Esophagus (tissue), 2 donors: ENCODE data around the gene LRRC4C. TPM values are rescaled to one million over a fixed set of nuclear protein-coding genes. Genes with fewer than 3 reads are reported as not detected.

ENCODE experiments used
- H3K27ac ChIP-seq, 2 donors: one replicate each; pipeline ENCODE4 v1.5.1; 2013; ENCODE audit warnings: low read depth in 2 of 2, mild to moderate bottlenecking in 2 of 2, inconsistent platforms in 1 of 2, low read length in 1 of 2, moderate library complexity in 1 of 2
- H3K27me3 ChIP-seq, 2 donors: one replicate each; pipeline ENCODE4 v1.6.1; 2013; ENCODE audit warnings: low read length in 2 of 2, control low read depth in 1 of 2, mild to moderate bottlenecking in 1 of 2; ENCODE audit not compliant: insufficient read depth in 2 of 2, control insufficient read depth in 1 of 2
- H3K36me3 ChIP-seq, 2 donors: one replicate each; pipeline ENCODE4 v1.6.1; 2013; ENCODE audit warnings: low read length in 1 of 2; ENCODE audit not compliant: control insufficient read depth in 2 of 2, insufficient read depth in 2 of 2
- H3K4me1 ChIP-seq, 2 donors: one replicate each; pipeline ENCODE4 v1.6.1; 2013; ENCODE audit warnings: low read length in 1 of 2; ENCODE audit not compliant: control insufficient read depth in 2 of 2, insufficient read depth in 2 of 2
- H3K4me3 ChIP-seq, 2 donors: one replicate each; pipeline ENCODE4 v1.5.1; 2013; ENCODE audit warnings: low read length in 2 of 2, mild to moderate bottlenecking in 2 of 2, low read depth in 1 of 2, moderate library complexity in 1 of 2
- H3K9me3 ChIP-seq, 2 donors: one replicate each; pipeline ENCODE4 v1.6.1; 2013; ENCODE audit warnings: mild to moderate bottlenecking in 2 of 2, low read depth in 1 of 2, low read length in 1 of 2, moderate library complexity in 1 of 2; ENCODE audit not compliant: control insufficient read depth in 2 of 2, insufficient read depth in 1 of 2
- WGBS, 2 donors: extraction: QIAGEN DNeasy Blood & Tissue Kit; methylation state at CpG; one replicate each; pipeline ENCODE4 v1.1.7; 2013; 5-methylcytosine and 5-hydroxymethylcytosine counted together
- polyA plus RNA-seq, 2 donors: library from polyadenylated mRNA; stranded (reverse); fragments of 200-250 nt; gene quantifications; one replicate each; pipeline ENCODE4 v1.2.3, GENCODE V29; 2013
- donor health status: healthy with polysubstance abuse.
- donor health status: Bipolar disorder and iron deficiency.

The LRRC4C gene
- polyA plus RNA-seq, 2 donors, result 0.04 to 0.12 TPM

GRCh38 chr11:41081756-41082285 lies 377.6 kb downstream of the LRRC4C start:
- Histone ChIP-seq H3K36me3 (no peaks in the 10 kb centered on the region), H3K9me3 (peaks cover 2 to 3% of the 10 kb centered on the region in 2 donors), H3K4me1 (no peaks in the 10 kb centered on the region), H3K27ac (no peak overlapping the region), H3K4me3 (no peak overlapping the region), H3K27me3 (no peaks in the 10 kb centered on the region)
- WGBS, 2 donors, result 75 to 78% methylated on average over 8 of the region's 8 CpGs

GRCh38 chr11:41074318-41074717 lies 385.1 kb downstream of the LRRC4C start:
- Histone ChIP-seq H3K4me3 (no peak overlapping the region), H3K9me3 (peaks cover 2 to 3% of the 10 kb centered on the region in 2 donors), H3K27ac (no peak overlapping the region), H3K27me3 (no peaks in the 10 kb centered on the region), H3K36me3 (no peaks in the 10 kb centered on the region), H3K4me1 (no peaks in the 10 kb centered on the region)

- peaks cover 0 to 3% of the 10 kb centered on the region in 2 donors for H3K9me3 ChIP-seq
- no peaks in the 10 kb centered on the region for H3K27me3 ChIP-seq
- H3K36me3 ChIP-seq, result no peaks in the 10 kb centered on the region
- 75 to 78% methylated on average over 8 of the region's 8 CpGs for WGBS, 2 donors
- no peak overlapping the region for H3K27ac ChIP-seq
- no peaks in the 10 kb centered on the region for H3K4me1 ChIP-seq
- H3K4me3 ChIP-seq, result no peak overlapping the region
These were observed 394.0 kb downstream of the LRRC4C start for GRCh38 chr11:41065432-41065831.

GRCh38 chr11:41058138-41058537 lies 401.3 kb downstream of the LRRC4C start:
- H3K9me3 ChIP-seq, result peaks cover 0 to 2% of the 10 kb centered on the region in 2 donors
- no peak overlapping the region for H3K27ac ChIP-seq
- no peaks in the 10 kb centered on the region for H3K27me3 ChIP-seq
- H3K4me3 ChIP-seq, result no peak overlapping the region
- no peaks in the 10 kb centered on the region for H3K36me3 ChIP-seq
- WGBS, 2 donors, result 77 to 88% methylated on average over 5 of the region's 5 CpGs
- no peaks in the 10 kb centered on the region for H3K4me1 ChIP-seq

GRCh38 chr11:41056892-41057569 lies 402.4 kb downstream of the LRRC4C start:
- Histone ChIP-seq H3K4me1 (no peaks in the 10 kb centered on the region), H3K27ac (no peak overlapping the region)
- 77 to 79% methylated on average over 11 of the region's 11 CpGs for WGBS, 2 donors

GRCh38 chr11:41053894-41054293 lies 405.6 kb downstream of the LRRC4C start:
- Histone ChIP-seq H3K9me3 (peaks cover 0 to 2% of the 10 kb centered on the region in 2 donors), H3K36me3 (no peaks in the 10 kb centered on the region), H3K4me3 (no peak overlapping the region), H3K27me3 (no peaks in the 10 kb centered on the region), H3K27ac (no peak overlapping the region), H3K4me1 (no peaks in the 10 kb centered on the region)

More at GRCh38 chr11:41056892-41057569, 402.4 kb downstream of the LRRC4C start:
- no peak overlapping the region for H3K4me3 ChIP-seq
- peaks cover 0 to 2% of the 10 kb centered on the region in 2 donors for H3K9me3 ChIP-seq
- H3K27me3 ChIP-seq, result no peaks in the 10 kb centered on the region
- H3K36me3 ChIP-seq, result no peaks in the 10 kb centered on the region

GRCh38 chr11:41051919-41052635 lies 407.4 kb downstream of the LRRC4C start:
- H3K27ac ChIP-seq, result no peak overlapping the region
- no peaks in the 10 kb centered on the region for H3K36me3 ChIP-seq
- no peak overlapping the region for H3K4me3 ChIP-seq

GRCh38 chr11:41050791-41051190 lies 408.7 kb downstream of the LRRC4C start:
- Histone ChIP-seq H3K27ac (no peak overlapping the region), H3K27me3 (no peaks in the 10 kb centered on the region), H3K9me3 (no peaks in the 10 kb centered on the region), H3K4me1 (no peaks in the 10 kb centered on the region), H3K4me3 (no peak overlapping the region), H3K36me3 (no peaks in the 10 kb centered on the region)

More at GRCh38 chr11:41051919-41052635, 407.4 kb downstream of the LRRC4C start:
- WGBS, 2 donors, result 72% methylated on average over 3 of the region's 3 CpGs
- Histone ChIP-seq H3K9me3 (no peaks in the 10 kb centered on the region), H3K4me1 (no peaks in the 10 kb centered on the region), H3K27me3 (no peaks in the 10 kb centered on the region)

- H3K36me3 ChIP-seq, result no peaks in the 10 kb centered on the region
- no peak overlapping the region for H3K27ac ChIP-seq
- no peaks in the 10 kb centered on the region for H3K27me3 ChIP-seq
- no peaks in the 10 kb centered on the region for H3K9me3 ChIP-seq
- no peaks in the 10 kb centered on the region for H3K4me1 ChIP-seq
- no peak overlapping the region for H3K4me3 ChIP-seq
These were observed 412.2 kb downstream of the LRRC4C start for GRCh38 chr11:41047229-41047628.

- WGBS, 2 donors, result 79 to 83% methylated on average over 5 of the region's 5 CpGs
- Histone ChIP-seq H3K4me3 (no peak overlapping the region), H3K27me3 (no peaks in the 10 kb centered on the region)
These were observed 414.2 kb downstream of the LRRC4C start for GRCh38 chr11:41045266-41045665.

More at GRCh38 chr11:41045266-41045665, 414.2 kb downstream of the LRRC4C start:
- no peaks in the 10 kb centered on the region for H3K9me3 ChIP-seq
- H3K4me1 ChIP-seq, result no peaks in the 10 kb centered on the region
- H3K36me3 ChIP-seq, result no peaks in the 10 kb centered on the region
- H3K27ac ChIP-seq, result no peak overlapping the region
